Measurements from ENCODE around the gene CLIP3.

DNA sequence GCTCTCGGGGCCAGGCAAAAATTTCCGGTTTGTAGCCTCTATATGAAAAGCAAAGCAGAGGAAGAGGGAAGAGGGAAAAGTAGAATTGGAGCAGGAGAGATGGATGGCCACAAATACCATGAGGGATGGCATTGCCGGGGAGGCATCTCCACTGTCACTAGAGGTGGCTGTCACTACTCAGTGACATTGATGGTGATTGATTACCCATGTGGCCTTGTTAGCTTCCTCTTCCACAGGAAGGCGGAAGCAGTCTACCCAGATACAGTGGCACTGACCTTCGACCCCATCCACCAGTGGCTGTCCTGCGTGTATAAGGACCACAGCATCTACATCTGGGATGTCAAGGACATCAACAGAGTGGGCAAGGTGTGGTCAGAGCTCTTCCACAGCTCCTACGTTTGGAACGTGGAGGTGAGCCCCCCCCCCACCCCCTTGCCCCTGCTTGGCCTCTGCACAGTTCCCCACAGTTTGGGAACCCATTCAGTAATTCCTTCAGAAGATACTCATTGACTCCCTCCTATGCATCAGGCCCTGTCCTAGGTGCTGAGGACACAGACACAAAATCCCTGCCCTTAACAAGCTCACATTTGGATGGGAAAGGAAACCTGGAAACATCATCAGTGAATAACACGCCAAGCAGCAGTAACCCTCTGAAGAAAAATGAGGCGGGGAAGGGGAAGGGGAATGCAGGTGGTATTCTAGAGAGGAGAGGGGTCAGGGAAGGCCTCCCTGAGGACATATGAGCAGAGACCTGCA, 40.6 kb upstream of the CLIP3 start:
- no peak for TF ChIP-seq CTCF (IDR thresholded peaks at IDR 0.05; ENCODE audit: insufficient read depth, low read length)
- no peak for TF ChIP-seq GABPA (IDR thresholded peaks at IDR 0.05; ENCODE audit: low read depth)
- TF ChIP-seq POLR2AphosphoS5 (IDR thresholded peaks at IDR 0.05; ENCODE audit: low read depth) = no peak
- TF ChIP-seq, protein P1, sequence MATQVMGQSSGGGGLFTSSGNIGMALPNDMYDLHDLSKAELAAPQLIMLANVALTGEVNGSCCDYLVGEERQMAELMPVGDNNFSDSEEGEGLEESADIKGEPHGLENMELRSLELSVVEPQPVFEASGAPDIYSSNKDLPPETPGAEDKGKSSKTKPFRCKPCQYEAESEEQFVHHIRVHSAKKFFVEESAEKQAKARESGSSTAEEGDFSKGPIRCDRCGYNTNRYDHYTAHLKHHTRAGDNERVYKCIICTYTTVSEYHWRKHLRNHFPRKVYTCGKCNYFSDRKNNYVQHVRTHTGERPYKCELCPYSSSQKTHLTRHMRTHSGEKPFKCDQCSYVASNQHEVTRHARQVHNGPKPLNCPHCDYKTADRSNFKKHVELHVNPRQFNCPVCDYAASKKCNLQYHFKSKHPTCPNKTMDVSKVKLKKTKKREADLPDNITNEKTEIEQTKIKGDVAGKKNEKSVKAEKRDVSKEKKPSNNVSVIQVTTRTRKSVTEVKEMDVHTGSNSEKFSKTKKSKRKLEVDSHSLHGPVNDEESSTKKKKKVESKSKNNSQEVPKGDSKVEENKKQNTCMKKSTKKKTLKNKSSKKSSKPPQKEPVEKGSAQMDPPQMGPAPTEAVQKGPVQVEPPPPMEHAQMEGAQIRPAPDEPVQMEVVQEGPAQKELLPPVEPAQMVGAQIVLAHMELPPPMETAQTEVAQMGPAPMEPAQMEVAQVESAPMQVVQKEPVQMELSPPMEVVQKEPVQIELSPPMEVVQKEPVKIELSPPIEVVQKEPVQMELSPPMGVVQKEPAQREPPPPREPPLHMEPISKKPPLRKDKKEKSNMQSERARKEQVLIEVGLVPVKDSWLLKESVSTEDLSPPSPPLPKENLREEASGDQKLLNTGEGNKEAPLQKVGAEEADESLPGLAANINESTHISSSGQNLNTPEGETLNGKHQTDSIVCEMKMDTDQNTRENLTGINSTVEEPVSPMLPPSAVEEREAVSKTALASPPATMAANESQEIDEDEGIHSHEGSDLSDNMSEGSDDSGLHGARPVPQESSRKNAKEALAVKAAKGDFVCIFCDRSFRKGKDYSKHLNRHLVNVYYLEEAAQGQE (IDR thresholded peaks at IDR 0.05; ENCODE audit: insufficient replicate concordance, low read depth) = peak; percentile 77
- TF ChIP-seq SPI1 (IDR thresholded peaks at IDR 0.05; ENCODE audit: borderline replicate concordance, low read depth) = no peak
